ENCODE data around the gene SH3RF3. TPM values are rescaled to one million over a fixed set of nuclear protein-coding genes. Genes with fewer than 3 reads are reported as not detected.

Gene SH3RF3
- total RNA-seq, 1 donor from 2014 or later: 7.3 TPM

- no peaks in the 10 kb centered on the region for H4K20me1 ChIP-seq (ENCODE audit: insufficient read depth, low read length)
- H3K9me3 ChIP-seq (ENCODE audit: insufficient read depth, low read depth, low read length): no peaks in the 10 kb centered on the region
- H3K27me3 ChIP-seq (ENCODE audit: insufficient read depth, low read length): no peaks in the 10 kb centered on the region
- Mint-ChIP-seq H3K27me3 (ENCODE audit: low read depth, unreplicated experiment) (no peaks in the 10 kb centered on the region), H3K4me3 (ENCODE audit: unreplicated experiment) (no peak overlapping the region), H3K27ac (ENCODE audit: unreplicated experiment) (no peak overlapping the region), H3K9me3 (ENCODE audit: unreplicated experiment) (no peaks in the 10 kb centered on the region), H3K4me1 (ENCODE audit: low read depth, unreplicated experiment) (peaks cover 49% of the 10 kb centered on the region), H3K36me3 (ENCODE audit: low read depth, unreplicated experiment) (peaks cover 4% of the 10 kb centered on the region)
- no peak overlapping the region for H2AFZ ChIP-seq (ENCODE audit: low read depth, low read length)
- FAIRE-seq: no peak
- no peak overlapping the region for H3K4me2 ChIP-seq (ENCODE audit: low read length)
- H3K4me3 ChIP-seq (ENCODE audit: insufficient read depth, low read depth, low read length): no peak overlapping the region
- no peak overlapping the region for H3K9ac ChIP-seq (ENCODE audit: low read length)
- no peak for TF ChIP-seq EZH2 (IDR thresholded peaks at IDR 0.05; ENCODE audit: insufficient read depth, low read length)
- no peak for TF ChIP-seq CTCF (IDR thresholded peaks at IDR 0.05; ENCODE audit: insufficient read depth, low read depth, low read length)
- H3K27ac ChIP-seq (ENCODE audit: low read depth, low read length): no peak overlapping the region
- no peak for DNase-seq (ENCODE audit: low read depth)
- H3K36me3 ChIP-seq (ENCODE audit: insufficient read depth, low read length): no peaks in the 10 kb centered on the region
- no peaks in the 10 kb centered on the region for H3K79me2 ChIP-seq (ENCODE audit: insufficient read depth, low read length)
- H3K4me1 ChIP-seq (ENCODE audit: insufficient read depth, low read length): peaks cover 34% of the 10 kb centered on the region
Observed at GRCh38 chr2:109471658-109472057, 342.7 kb downstream of the SH3RF3 start.

- FAIRE-seq (no peak), DNase-seq (ENCODE audit: low read depth) (no peak)
- Histone ChIP-seq H2AFZ (ENCODE audit: low read depth, low read length) (no peak overlapping the region), H3K27ac (ENCODE audit: low read depth, low read length) (no peak overlapping the region), H3K4me2 (ENCODE audit: low read length) (no peak overlapping the region), H3K4me3 (ENCODE audit: insufficient read depth, low read depth, low read length) (no peak overlapping the region), H3K36me3 (ENCODE audit: insufficient read depth, low read length) (no peaks in the 10 kb centered on the region), H3K79me2 (ENCODE audit: insufficient read depth, low read length) (no peaks in the 10 kb centered on the region), H4K20me1 (ENCODE audit: insufficient read depth, low read length) (no peaks in the 10 kb centered on the region), H3K27me3 (ENCODE audit: insufficient read depth, low read length) (no peaks in the 10 kb centered on the region), H3K9ac (ENCODE audit: low read length) (no peak overlapping the region), H3K4me1 (ENCODE audit: insufficient read depth, low read length) (peaks cover 27% of the 10 kb centered on the region), H3K9me3 (ENCODE audit: insufficient read depth, low read depth, low read length) (no peaks in the 10 kb centered on the region)
- TF ChIP-seq EZH2 (IDR thresholded peaks at IDR 0.05; ENCODE audit: insufficient read depth, low read length) (no peak), CTCF (IDR thresholded peaks at IDR 0.05; ENCODE audit: insufficient read depth, low read depth, low read length) (no peak)
- Mint-ChIP-seq H3K27me3 (ENCODE audit: low read depth, unreplicated experiment) (peaks cover 5% of the 10 kb centered on the region), H3K9me3 (ENCODE audit: unreplicated experiment) (no peaks in the 10 kb centered on the region), H3K36me3 (ENCODE audit: low read depth, unreplicated experiment) (peaks cover 8% of the 10 kb centered on the region), H3K27ac (ENCODE audit: unreplicated experiment) (no peak overlapping the region), H3K4me1 (ENCODE audit: low read depth, unreplicated experiment) (peaks cover 44% of the 10 kb centered on the region), H3K4me3 (ENCODE audit: unreplicated experiment) (no peak overlapping the region)
Observed at GRCh38 chr2:109472331-109472959, 343.4 kb downstream of the SH3RF3 start.

GRCh38 chr2:109472974-109473373 lies 344.0 kb downstream of the SH3RF3 start:
- peaks cover 39% of the 10 kb centered on the region for H3K4me1 Mint-ChIP-seq (ENCODE audit: low read depth, unreplicated experiment)
- no peak overlapping the region for H3K27ac ChIP-seq (ENCODE audit: low read depth, low read length)
- no peak for FAIRE-seq

More at GRCh38 chr2:109472974-109473373, 344.0 kb downstream of the SH3RF3 start:
- Histone ChIP-seq H2AFZ (ENCODE audit: low read depth, low read length) (no peak overlapping the region), H3K9ac (ENCODE audit: low read length) (no peak overlapping the region), H3K4me2 (ENCODE audit: low read length) (no peak overlapping the region), H3K4me1 (ENCODE audit: insufficient read depth, low read length) (peaks cover 21% of the 10 kb centered on the region), H3K27me3 (ENCODE audit: insufficient read depth, low read length) (no peaks in the 10 kb centered on the region), H4K20me1 (ENCODE audit: insufficient read depth, low read length) (no peaks in the 10 kb centered on the region), H3K9me3 (ENCODE audit: insufficient read depth, low read depth, low read length) (no peaks in the 10 kb centered on the region), H3K79me2 (ENCODE audit: insufficient read depth, low read length) (no peaks in the 10 kb centered on the region), H3K36me3 (ENCODE audit: insufficient read depth, low read length) (no peaks in the 10 kb centered on the region), H3K4me3 (ENCODE audit: insufficient read depth, low read depth, low read length) (no peak overlapping the region)
- no peak overlapping the region for H3K4me3 Mint-ChIP-seq (ENCODE audit: unreplicated experiment)
- TF ChIP-seq EZH2 (IDR thresholded peaks at IDR 0.05; ENCODE audit: insufficient read depth, low read length) (no peak), CTCF (IDR thresholded peaks at IDR 0.05; ENCODE audit: insufficient read depth, low read depth, low read length) (no peak)
- no peak for DNase-seq (ENCODE audit: low read depth)
- H3K27ac Mint-ChIP-seq (ENCODE audit: unreplicated experiment): no peak overlapping the region
- H3K27me3 Mint-ChIP-seq (ENCODE audit: low read depth, unreplicated experiment): peaks cover 5% of the 10 kb centered on the region
- H3K36me3 Mint-ChIP-seq (ENCODE audit: low read depth, unreplicated experiment): peaks cover 8% of the 10 kb centered on the region
- H3K9me3 Mint-ChIP-seq (ENCODE audit: unreplicated experiment): no peaks in the 10 kb centered on the region
